ENCODE measurements around the gene PERM1.

PERM1 gene

DNA sequence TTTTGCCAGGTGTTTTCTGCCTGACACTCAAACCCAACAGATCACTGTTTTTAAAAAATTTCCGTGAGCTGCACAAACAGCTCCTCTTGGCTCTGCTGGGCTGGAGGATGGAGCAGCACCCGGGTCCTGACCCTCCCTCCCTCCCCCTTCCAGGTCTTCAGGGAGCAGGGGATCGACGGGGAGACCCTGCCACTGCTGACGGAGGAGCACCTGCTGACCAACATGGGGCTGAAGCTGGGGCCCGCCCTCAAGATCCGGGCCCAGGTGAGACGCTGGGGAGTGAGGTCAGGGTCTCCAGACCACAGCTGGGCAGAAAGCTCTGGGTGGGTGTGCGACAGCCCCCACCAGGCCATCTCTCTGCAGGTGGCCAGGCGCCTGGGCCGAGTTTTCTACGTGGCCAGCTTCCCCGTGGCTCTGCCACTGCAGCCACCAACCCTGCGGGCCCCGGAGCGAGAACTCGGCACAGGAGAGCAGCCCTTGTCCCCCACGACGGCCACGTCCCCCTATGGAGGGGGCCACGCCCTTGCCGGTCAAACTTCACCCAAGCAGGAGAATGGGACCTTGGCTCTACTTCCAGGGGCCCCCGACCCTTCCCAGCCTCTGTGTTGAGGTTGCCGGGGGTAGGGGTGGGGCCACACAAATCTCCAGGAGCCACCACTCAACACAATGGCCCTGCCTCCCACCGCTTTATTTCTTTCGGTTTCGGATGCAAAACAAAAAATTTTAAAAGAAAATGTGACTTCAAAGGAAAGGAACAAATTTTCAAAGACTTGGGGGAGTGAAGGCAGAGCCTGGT, 38.1 kb downstream of the PERM1 start:
- DNase-seq, result no peak

DNA sequence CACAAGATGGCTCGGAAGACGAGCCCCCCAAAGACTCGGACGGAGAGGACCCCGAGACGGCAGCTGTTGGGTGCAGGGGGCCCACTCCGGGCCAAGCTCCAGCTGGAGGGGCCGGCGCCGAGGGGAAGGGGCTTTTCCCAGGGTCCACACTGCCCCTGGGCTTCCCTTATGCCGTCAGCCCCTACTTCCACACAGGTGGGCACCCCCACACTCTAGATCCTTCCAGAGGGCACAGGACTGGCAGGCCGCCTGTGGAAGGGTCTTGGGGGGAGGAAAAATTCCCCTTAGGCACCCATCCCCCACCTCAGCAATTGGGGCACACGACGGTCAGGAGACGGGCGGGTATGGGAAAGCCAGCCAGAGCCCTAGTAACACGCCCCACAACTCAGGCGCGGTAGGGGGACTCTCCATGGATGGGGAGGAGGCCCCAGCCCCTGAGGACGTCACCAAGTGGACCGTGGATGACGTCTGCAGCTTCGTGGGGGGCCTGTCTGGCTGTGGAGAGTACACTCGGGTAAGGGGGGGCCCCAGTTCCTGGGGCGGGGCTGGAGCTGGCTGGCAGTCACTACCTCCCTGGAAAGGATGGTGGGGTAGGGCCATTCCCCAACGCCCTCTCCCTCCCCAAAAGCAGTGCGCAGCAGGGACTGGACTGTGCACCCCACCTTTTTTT, 38.9 kb downstream of the PERM1 start:
- DNase-seq, result no peak

DNA sequence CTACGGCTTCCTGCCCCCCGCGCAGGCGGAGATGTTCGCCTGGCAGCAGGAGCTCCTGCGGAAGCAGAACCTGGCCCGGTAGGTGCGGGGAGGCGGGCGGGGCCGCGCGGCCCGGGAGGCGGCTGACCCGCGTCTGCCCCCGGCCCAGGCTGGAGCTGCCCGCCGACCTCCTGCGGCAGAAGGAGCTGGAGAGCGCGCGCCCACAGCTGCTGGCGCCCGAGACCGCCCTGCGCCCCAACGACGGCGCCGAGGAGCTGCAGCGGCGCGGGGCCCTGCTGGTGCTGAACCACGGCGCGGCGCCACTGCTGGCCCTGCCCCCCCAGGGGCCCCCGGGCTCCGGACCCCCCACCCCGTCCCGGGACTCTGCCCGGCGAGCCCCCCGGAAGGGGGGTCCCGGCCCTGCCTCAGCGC, 39.5 kb downstream of the PERM1 start:
- no peak for DNase-seq

DNA sequence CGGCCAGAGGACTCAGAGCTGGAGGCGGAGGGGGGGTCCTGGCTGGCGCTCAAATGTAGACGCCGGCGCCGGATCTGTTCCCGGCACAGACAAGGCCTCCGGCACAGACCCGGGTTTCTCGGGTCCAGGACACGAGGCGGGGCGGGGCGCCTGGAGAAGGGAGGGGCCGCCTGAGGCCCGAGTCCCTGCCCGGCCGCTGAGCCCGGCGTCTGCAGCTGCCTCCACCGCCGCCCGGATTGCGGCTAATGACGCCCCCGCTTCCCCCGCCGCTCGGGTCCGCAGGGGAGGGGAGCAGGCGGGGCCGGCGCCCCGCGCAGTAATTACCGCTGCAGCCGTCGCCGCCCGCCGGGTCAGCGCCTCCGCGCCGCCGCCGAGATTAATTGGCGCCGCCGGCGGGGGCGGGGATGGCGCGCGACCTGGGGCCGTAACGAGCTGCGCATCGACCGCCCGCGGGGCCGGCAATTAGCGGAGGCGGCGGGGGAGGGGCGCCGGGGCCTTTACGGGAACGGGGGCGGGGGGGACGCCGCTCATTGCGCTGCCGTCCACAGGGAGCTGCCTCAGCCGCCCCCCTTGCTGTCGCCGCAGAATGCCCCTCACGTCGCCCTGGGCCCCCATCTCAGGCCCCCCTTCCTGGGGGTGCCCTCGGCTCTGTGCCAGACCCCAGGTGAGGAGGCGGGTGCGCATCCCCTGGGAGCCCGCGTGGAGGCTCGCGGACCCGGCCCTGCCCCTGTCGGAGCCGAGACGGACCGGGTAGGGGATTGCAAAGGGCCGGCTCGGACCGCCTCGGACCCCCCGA, 40.1 kb downstream of the PERM1 start:
- DNase-seq, result peak; percentile 75

- no peak for DNase-seq
Measured at GRCh38 chr1:941015-941587, 40.8 kb downstream of the PERM1 start.

DNA sequence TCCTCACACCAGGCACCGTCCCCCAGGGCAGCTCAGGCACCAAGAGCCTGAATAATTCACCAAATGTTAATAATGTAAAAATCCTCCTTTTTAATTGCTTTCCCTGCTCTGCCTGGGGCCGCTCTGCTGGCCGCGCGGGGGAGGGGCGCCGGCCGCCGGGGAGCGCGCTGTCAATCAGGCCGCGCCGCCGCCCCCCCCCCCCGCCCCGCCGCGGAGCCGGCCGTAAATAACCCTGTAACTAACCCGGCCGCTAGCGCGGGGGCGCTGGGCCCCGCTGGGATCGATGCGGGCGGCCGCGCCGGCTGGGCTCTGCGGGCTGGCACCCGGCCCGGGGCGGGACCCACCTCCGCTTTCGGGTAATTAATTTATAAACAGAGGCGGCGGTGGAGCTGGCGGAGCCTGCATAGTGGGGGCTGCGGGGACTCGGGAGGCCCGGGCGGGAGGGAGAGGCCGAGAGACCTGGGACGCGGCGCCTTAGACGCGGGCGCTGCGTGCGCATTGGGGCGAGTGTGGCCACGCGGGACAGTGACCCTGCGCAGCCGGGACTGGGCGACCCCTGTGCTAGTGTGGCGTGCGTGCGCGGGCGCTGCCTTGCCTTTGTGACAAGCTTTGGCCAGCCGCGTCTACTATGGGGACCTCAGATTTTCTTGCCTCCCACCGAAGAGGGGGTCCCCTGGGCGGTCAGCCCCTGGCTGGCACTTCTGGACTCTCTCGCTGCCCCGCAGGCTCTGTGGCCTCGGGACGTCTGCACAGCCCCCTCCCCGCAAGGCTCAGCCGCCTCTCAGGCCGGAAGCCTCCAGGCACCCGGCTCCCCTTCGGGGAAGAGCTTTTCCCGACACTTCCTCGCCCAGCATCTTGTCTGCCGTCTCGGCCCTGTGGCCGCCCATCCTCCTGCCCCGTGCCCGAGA, 41.5 kb downstream of the PERM1 start:
- peak; percentile 57 for DNase-seq

DNA sequence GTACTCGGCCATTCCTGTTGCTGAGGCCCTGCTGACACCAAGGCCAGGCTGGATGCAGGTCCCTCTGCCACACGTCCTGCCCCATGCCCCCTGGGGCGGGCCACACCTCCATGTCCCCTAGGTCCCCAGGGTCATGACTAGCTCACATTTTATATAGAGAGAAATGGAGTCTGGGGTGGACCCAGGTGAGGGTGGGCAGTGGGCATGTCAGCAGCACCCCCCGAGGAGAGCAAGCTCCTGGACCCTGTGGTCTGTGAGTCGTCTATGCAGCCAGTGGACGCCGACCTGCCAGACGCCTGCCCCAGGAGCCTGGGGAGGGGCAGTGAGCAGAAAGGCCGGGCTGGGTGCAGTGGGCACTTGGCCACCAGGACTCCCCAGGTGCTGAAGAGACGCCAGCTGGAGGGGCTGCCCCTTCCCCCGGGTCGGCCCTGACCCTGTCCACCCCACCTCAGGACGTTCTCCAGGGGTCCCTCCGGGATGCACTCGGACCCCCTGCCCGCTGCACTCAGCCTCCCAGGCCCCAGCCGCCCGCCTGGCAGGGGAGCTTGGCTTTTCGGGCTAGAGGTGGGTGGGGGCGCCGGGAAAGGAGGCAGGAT, 42.3 kb downstream of the PERM1 start:
- no peak for DNase-seq

DNA sequence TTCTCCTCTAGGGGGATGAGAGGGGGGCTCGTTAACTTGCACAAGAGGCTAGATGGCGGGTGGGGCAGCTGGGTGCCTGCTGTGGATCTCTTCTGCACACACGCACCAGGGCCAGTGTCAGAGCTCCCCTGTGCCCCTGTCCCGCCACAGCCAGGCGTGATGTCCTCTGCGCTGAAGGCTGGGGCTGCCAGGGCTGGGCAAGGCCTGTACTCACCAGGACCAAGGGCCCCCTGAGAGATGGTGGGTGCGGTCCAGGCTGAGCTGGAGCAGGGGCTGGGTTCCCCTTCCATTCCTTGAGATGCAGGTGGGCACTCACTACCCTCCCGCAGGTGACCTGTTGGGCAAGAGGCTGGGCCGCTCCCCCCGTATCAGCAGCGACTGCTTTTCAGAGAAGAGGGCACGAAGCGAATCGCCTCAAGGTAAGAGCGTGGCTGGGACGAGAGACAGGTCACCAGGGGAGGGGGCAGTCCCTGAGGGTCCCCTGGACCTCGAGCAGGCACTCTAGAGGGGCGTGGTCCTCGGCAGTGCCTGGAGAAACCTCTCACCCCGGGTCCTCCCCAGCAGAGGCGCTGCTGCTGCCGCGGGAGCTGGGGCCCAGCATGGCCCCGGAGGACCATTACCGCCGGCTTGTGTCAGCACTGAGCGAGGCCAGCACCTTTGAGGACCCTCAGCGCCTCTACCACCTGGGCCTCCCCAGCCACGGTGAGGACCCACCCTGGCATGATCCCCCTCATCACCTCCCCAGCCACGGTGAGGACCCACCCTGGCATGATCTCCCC, 43.0 kb downstream of the PERM1 start:
- DNase-seq, result no peak

- DNase-seq, result no peak
Measured at GRCh38 chr1:938088-938683, 43.7 kb downstream of the PERM1 start.

- DNase-seq, result no peak
Measured at GRCh38 chr1:937521-937920, 44.4 kb downstream of the PERM1 start.

DNA sequence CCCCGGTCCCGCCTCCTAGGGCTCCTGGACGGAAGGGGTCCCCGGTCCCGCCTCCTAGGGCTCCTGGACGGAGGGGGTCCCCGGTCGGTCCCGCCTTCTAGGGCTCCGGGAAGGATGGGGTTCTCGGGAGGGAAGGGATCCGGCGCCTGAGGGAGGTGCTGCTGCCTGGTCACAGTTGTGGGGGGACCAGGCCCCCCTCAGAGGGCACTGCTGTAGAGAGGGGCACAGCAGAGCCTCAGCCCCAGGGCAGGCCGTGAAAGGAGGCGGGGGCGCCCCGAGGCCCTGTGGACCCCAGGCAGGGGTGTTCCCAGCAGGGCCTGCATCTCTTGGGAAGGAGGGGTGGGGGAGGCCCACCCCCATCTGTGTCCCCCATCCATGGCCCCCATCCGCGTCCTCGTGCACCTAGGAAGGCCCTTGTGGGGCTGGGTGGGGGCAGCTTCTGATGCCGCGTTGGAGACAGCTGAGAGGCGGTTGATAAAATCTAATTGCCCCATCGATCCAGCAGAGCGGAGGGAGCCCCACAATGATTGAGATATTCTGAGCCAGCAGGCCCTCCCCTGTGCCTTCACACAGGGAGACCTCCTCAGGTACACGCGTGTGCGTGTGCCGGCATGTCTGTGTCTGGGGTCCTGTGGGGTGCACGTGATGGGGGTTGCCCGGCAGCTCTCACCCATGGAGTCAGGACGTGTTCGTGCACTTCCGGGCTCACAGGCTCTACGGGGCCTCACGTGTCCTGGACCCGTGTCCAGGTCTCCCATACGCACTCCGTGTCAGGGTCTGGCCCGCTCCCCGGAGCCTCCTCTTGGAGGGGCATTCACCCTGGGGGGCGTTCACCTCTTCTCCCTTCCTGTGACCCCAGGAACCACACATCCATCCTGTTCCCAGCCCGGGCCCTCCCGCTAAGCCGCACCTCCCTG, 45.3 kb downstream of the PERM1 start:
- no peak for DNase-seq

- peak; percentile 24 for DNase-seq
Measured at GRCh38 chr1:935751-936231, 46.1 kb downstream of the PERM1 start.

- no peak for DNase-seq
Measured at GRCh38 chr1:934991-935750, 46.7 kb downstream of the PERM1 start.

GRCh38 chr1:933603-933940, 48.3 kb downstream of the PERM1 start:
- no peak for DNase-seq

GRCh38 chr1:932776-933602, 48.9 kb downstream of the PERM1 start:
- DNase-seq, result no peak

DNA sequence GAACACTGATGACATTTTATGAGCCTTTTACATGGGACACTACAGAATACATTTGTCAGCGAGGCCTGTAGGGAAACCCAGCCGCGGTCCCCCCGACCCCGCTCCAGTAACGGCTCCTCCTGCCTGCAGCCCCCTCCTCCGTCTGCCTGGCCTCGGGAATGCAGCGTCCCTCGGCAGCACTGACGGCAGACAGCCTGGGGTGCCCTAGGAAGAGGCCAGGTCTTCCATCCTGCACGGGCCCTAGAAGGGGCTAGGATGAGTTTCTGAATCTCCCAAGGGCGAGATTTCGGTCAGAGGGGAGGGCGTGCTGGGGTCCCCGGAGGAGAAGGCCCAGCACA, 49.8 kb downstream of the PERM1 start:
- DNase-seq, result no peak

DNA sequence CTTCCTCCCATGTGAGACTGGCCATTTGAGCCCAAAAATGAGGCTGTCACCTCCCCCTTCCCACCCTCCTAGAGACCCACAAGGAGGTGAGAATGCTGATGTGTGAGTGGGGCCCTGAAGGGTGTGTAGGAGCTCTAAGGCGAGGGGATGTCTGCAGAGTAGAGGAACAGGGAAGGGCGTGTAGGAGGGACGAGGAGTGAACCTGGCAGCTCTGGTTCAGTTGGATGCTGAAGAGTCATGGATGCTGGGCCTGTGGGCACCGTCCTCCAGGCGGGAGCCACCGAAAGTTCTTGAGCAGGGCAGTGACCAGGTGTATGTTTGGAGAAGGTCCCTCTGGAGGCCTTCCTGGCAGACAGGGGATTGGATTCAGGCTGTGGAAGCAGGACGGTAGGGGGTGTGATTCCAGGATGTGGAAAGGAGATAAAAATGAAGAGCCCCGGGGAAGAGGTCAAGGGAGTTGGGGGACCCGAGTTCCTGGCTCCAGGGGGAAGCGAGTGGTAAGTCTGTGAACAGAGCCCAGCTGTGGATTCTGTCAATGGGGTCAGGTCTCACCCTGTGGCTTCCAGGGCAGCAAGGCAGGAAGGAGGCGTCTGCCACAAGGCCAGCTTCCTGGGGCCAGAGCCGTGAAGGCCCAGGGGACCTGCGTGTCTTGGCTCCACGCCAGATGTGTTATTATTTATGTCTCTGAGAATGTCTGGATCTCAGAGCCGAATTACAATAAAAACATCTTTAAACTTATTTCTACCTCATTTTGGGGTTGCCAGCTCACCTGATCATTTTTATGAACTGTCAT, 50.3 kb downstream of the PERM1 start:
- DNase-seq, result no peak
